Mesenchymal stem cell (in vitro differentiated cells and primary cell): Measurements from ENCODE around the gene DNASE2.

Experiments used
- DNase-seq: peaks from one replicate; pipeline ENCODE4 v3.0.0-alpha.2; 2013
- H2AFZ ChIP-seq: one replicate; pipeline ENCODE4 v1.6.1; 2013; ENCODE audit warnings: low read depth, mild to moderate bottlenecking, control low read depth, inconsistent platforms, low read length, moderate library complexity
- H2AK5ac ChIP-seq: 2 replicates; pipeline ENCODE4 v1.6.1; 2013; ENCODE audit warnings: low read length, moderate library complexity, mild to moderate bottlenecking, inconsistent platforms; ENCODE audit not compliant: severe bottlenecking
- H2BK120ac ChIP-seq: one replicate; pipeline ENCODE4 v1.6.1; 2013; ENCODE audit warnings: low read depth, mild to moderate bottlenecking, inconsistent platforms, low read length, moderate library complexity
- H2BK12ac ChIP-seq, 2 experiments: one replicate each; pipeline ENCODE4 v1.6.1; 2013; ENCODE audit warnings: inconsistent platforms in 2 of 2, low read length in 2 of 2, mild to moderate bottlenecking in 2 of 2, moderate library complexity in 2 of 2, control low read depth in 1 of 2
- H2BK15ac ChIP-seq: one replicate; pipeline ENCODE4 v1.6.1; 2013; ENCODE audit warnings: mild to moderate bottlenecking, low read depth, inconsistent platforms; ENCODE audit not compliant: poor library complexity, severe bottlenecking
- H2BK5ac ChIP-seq: 2 replicates; pipeline ENCODE4 v1.6.1; 2013; ENCODE audit warnings: low read depth, mild to moderate bottlenecking, low read length, control low read depth, inconsistent platforms; ENCODE audit not compliant: poor library complexity, severe bottlenecking
- H3K14ac ChIP-seq, 2 experiments: one replicate each; pipeline ENCODE4 v1.6.1; 2013; ENCODE audit warnings: inconsistent platforms in 2 of 2, low read length in 2 of 2, control low read depth in 1 of 2, mild to moderate bottlenecking in 1 of 2, moderate library complexity in 1 of 2
- H3K18ac ChIP-seq, 2 experiments: one replicate each; pipeline ENCODE4 v1.6.1; 2013; ENCODE audit warnings: inconsistent platforms in 2 of 2, low read length in 2 of 2, control low read depth in 1 of 2, low read depth in 1 of 2, mild to moderate bottlenecking in 1 of 2
- H3K23ac ChIP-seq, 2 experiments: one replicate each; pipeline ENCODE4 v1.6.1; 2013; ENCODE audit warnings: inconsistent platforms in 2 of 2, low read length in 2 of 2, mild to moderate bottlenecking in 2 of 2, moderate library complexity in 2 of 2, control low read depth in 1 of 2
- H3K27ac ChIP-seq: 2 replicates; pipeline ENCODE4 v1.5.1; 2013; ENCODE audit warnings: mild to moderate bottlenecking, moderate library complexity, low read length, control low read depth, inconsistent platforms; ENCODE audit not compliant: poor library complexity, severe bottlenecking
- H3K27me3 ChIP-seq, 2 experiments: 2 replicates each; pipeline versions ENCODE4 v1.6.1 to v1.7.0; 2013; ENCODE audit warnings: low read length in 2 of 2, mild to moderate bottlenecking in 2 of 2, moderate library complexity in 2 of 2, control low read depth in 1 of 2, inconsistent platforms in 1 of 2; ENCODE audit not compliant: control insufficient read depth in 1 of 2, insufficient read depth in 1 of 2
- H3K36me3 ChIP-seq, 2 experiments: 2 replicates each; pipeline versions ENCODE4 v1.6.1 to v1.7.0; 2013; ENCODE audit warnings: low read length in 2 of 2, control low read depth in 1 of 2, inconsistent platforms in 1 of 2, low read depth in 1 of 2, mild to moderate bottlenecking in 1 of 2; ENCODE audit not compliant: insufficient read depth in 2 of 2, control insufficient read depth in 1 of 2
- H3K4ac ChIP-seq, 2 experiments: one replicate each; pipeline ENCODE4 v1.6.1; 2013; ENCODE audit warnings: inconsistent platforms in 2 of 2, low read length in 2 of 2, mild to moderate bottlenecking in 2 of 2, moderate library complexity in 2 of 2, control low read depth in 1 of 2, low read depth in 1 of 2
- H3K4me1 ChIP-seq: 2 replicates; pipeline ENCODE4 v1.6.1; 2013; ENCODE audit warnings: low read depth, low read length, control low read depth; ENCODE audit not compliant: control insufficient read depth, insufficient read depth
- H3K4me2 ChIP-seq: 2 replicates; pipeline ENCODE4 v1.6.1; 2013; ENCODE audit warnings: low read length, mild to moderate bottlenecking, inconsistent platforms; ENCODE audit not compliant: poor library complexity, severe bottlenecking
- H3K4me3 ChIP-seq, 2 experiments: 2 replicates each; pipeline versions ENCODE4 v1.5.1 to v1.7.0; 2013; ENCODE audit warnings: low read length in 2 of 2, mild to moderate bottlenecking in 2 of 2, control low read depth in 1 of 2, low read depth in 1 of 2; ENCODE audit not compliant: insufficient read depth in 1 of 2
- H3K79me1 ChIP-seq: replicated peaks from 2 replicates; pipeline ENCODE4 v1.6.1; 2013; ENCODE audit warnings: mild to moderate bottlenecking, control low read depth, low read length, inconsistent platforms; ENCODE audit not compliant: poor library complexity, severe bottlenecking
- H3K9ac ChIP-seq: 2 replicates; pipeline ENCODE4 v1.7.0; 2013; ENCODE audit warnings: mild to moderate bottlenecking, low read length, moderate library complexity
- H3K9me3 ChIP-seq: 2 replicates; pipeline ENCODE4 v1.7.0; 2013; ENCODE audit warnings: mild to moderate bottlenecking, low read length; ENCODE audit not compliant: control insufficient read depth
- H4K8ac ChIP-seq: one replicate; pipeline ENCODE4 v1.6.1; 2013; ENCODE audit warnings: inconsistent platforms, mild to moderate bottlenecking, low read length, moderate library complexity
- H4K91ac ChIP-seq: one replicate; pipeline ENCODE4 v1.6.1; 2013; ENCODE audit warnings: mild to moderate bottlenecking, low read length, inconsistent platforms
- WGBS: methylation state at CpG from one replicate; pipeline ENCODE4 v1.1.7; 2013; ENCODE audit warnings: mixed read lengths; 5-methylcytosine and 5-hydroxymethylcytosine counted together

DNASE2 gene

DNA sequence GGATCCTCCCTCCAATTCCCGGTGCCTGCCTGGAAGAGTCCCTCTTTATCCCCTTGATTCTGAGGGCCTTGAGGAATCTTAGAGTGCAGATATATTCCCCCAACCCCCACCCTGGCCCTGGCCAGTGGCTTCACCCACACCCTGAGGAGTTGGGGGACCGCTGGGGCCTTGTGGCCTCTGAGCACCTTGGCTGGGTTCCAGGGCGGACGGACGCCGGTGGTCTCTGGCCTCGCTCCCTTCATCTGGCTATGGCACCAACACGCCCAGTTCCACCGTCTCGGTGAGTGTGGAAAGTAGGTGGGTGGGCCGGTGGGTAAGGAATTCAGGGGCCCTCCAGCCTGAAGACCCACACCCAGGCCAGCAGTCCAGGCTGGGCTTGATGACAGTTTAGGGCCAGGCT, 37.9 kb downstream of the DNASE2 start:
- H4K8ac ChIP-seq, result no peak overlapping the region
- H3K4me3 ChIP-seq, result no peak overlapping the region
- no peak overlapping the region for H2BK15ac ChIP-seq
- H2BK120ac ChIP-seq, result no peak overlapping the region
- no peak overlapping the region for H4K91ac ChIP-seq
- WGBS, result 95% methylated on average over 11 of the region's 11 CpGs
- H3K18ac ChIP-seq, result no peak overlapping the region
- no peak overlapping the region for H3K27ac ChIP-seq
- no peak overlapping the region for H3K14ac ChIP-seq
- no peaks in the 10 kb centered on the region for H3K79me1 ChIP-seq
- no peak overlapping the region for H2AK5ac ChIP-seq
- no peak overlapping the region for H3K23ac ChIP-seq
- no peak overlapping the region for H2BK5ac ChIP-seq
- peaks cover 18% of the 10 kb centered on the region for H3K4me1 ChIP-seq
- no peak overlapping the region for H3K9ac ChIP-seq
- no peak overlapping the region for H3K4me2 ChIP-seq
- no peak overlapping the region for H3K4ac ChIP-seq
- H2BK12ac ChIP-seq, result no peak overlapping the region
- H3K27me3 ChIP-seq, result peaks cover 62 to 63% of the 10 kb centered on the region in 2 experiments
- no peaks in the 10 kb centered on the region for H3K9me3 ChIP-seq
- DNase-seq, result no peak
- H2AFZ ChIP-seq, result no peak overlapping the region
- H3K36me3 ChIP-seq, result no peaks in the 10 kb centered on the region

DNA sequence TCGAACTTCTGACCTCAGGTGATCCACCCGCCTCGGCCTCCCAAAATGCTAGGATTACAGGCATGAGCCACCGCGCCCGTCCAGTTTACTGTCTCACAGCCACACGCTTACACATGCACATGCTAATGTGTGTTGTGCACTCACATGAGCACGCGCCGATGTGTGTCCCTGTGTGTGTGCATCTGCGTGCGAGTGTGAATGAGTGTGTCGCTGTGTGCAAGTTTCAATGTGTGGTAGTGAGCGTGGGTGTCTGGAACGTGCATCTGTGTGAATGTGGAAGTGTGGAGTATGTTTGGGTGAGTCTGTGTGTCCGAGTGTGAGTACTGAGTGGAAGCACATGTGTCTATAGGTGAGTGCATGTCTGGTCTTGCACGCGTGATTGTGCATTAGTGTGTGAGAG, 38.7 kb downstream of the DNASE2 start:
- H3K9me3 ChIP-seq, result no peaks in the 10 kb centered on the region

DNA sequence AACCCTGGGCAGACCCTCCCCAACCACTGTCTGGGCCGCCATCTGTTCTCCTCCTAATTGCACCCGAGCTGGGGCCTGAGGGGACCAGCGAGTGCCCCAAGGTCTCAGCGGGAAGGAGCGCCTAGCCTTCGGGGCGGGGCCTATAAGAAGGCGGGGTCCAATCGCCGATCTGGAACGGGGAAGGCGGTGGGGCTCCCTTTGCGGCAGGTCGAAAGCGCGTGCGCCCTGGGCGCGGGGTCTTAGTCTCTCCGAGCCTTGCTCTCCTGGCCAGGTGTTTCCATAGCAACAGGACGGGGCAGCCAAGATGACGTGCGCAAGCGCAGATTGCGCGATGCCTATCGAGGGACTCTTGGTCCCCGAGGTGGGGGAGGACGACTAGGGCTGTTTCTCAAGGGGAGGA, 40.2 kb downstream of the DNASE2 start:
- Histone ChIP-seq H3K18ac (no peak overlapping the region), H3K36me3 (no peaks in the 10 kb centered on the region), H2BK15ac (no peak overlapping the region), H4K91ac (no peak overlapping the region), H2BK12ac (no peak overlapping the region), H3K4me3 (peak overlapping the region in 1 of 2 experiments; percentile 57), H2AK5ac (no peak overlapping the region), H3K4ac (no peak overlapping the region), H2BK5ac (no peak overlapping the region), H3K9me3 (no peaks in the 10 kb centered on the region), H3K23ac (no peak overlapping the region), H3K14ac (no peak overlapping the region), H4K8ac (no peak overlapping the region), H3K9ac (no peak overlapping the region), H3K4me2 (peak overlapping the region; percentile 14), H3K79me1 (no peaks in the 10 kb centered on the region), H3K4me1 (peaks cover 14% of the 10 kb centered on the region), H2BK120ac (no peak overlapping the region), H2AFZ (no peak overlapping the region), H3K27me3 (peaks cover 75 to 79% of the 10 kb centered on the region in 2 experiments), H3K27ac (no peak overlapping the region)
- DNase-seq, result peak; percentile 38
- WGBS, result 2% methylated on average over 29 of the region's 29 CpGs

More for the DNA sequence above, 38.7 kb downstream of the DNASE2 start:
- H3K36me3 ChIP-seq, result no peaks in the 10 kb centered on the region
- H3K4me1 ChIP-seq, result peaks cover 19% of the 10 kb centered on the region
- peaks cover 68 to 70% of the 10 kb centered on the region in 2 experiments for H3K27me3 ChIP-seq
- H3K23ac ChIP-seq, result no peak overlapping the region
- H3K79me1 ChIP-seq, result no peaks in the 10 kb centered on the region
- no peak overlapping the region for H2BK15ac ChIP-seq
- no peak overlapping the region for H2BK12ac ChIP-seq
- no peak for DNase-seq
- 94% methylated on average over 18 of the region's 18 CpGs for WGBS
- no peak overlapping the region for H3K18ac ChIP-seq
- no peak overlapping the region for H2BK120ac ChIP-seq
- H3K4ac ChIP-seq, result no peak overlapping the region
- H3K4me3 ChIP-seq, result no peak overlapping the region
- H3K4me2 ChIP-seq, result no peak overlapping the region
- no peak overlapping the region for H3K9ac ChIP-seq
- H2AFZ ChIP-seq, result no peak overlapping the region
- H3K27ac ChIP-seq, result no peak overlapping the region
- no peak overlapping the region for H2AK5ac ChIP-seq
- H4K91ac ChIP-seq, result no peak overlapping the region
- H2BK5ac ChIP-seq, result no peak overlapping the region
- no peak overlapping the region for H4K8ac ChIP-seq
- no peak overlapping the region for H3K14ac ChIP-seq

DNA sequence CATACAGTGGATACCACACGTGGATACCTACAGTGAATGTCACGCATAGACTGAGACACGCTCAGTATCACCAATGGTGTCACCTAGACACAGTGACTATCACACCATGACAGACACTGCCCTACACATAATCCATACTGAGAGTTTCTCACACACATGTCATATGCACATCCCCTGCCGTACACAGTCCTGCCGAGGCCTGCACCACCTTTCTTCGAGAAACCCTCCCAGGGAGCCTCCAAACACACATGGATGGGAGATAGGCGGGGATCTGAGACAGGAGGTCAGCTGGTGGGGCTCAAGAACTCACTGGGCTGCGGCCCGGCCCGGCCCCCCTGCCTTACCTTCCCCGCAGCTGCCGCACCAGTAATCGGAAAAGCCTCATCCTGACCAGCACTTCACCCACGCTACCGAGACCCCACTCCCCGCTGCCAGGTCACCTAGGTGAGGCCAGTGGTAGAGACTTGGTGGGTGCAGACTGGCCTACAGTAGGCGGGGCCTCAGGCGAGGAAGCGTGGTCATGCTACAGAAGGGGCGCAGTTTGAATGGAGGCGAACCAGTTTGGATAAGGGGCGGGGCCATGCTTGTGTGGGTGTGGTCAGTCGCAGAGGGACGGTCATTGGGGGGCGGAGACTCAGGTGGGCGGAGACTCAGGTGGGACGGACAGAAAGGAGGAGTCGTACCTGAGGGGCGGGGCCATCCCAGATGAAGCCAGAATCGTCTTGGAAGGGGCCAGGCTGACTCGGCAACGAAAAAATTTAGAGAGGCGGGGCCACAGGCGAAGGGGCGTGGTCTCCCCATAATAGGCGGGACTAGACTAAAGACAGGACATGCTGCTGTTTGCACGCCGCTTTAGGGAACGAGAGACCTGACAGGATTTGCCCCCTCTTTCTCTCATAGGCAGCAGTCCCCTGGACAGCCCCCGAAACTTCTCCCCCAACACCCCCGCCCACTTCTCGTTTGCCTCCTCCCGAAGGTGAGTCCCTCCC, 40.9 kb downstream of the DNASE2 start:
- Histone ChIP-seq H3K9ac (no peak overlapping the region), H2BK120ac (no peak overlapping the region), H2BK15ac (no peak overlapping the region), H3K4me2 (peak overlapping the region; percentile 14), H4K91ac (no peak overlapping the region), H3K9me3 (no peaks in the 10 kb centered on the region), H3K4me3 (peak overlapping the region in 1 of 2 experiments; percentile 57), H3K4ac (no peak overlapping the region), H2BK5ac (no peak overlapping the region), H3K23ac (no peak overlapping the region), H3K79me1 (no peaks in the 10 kb centered on the region), H2BK12ac (no peak overlapping the region), H2AFZ (no peak overlapping the region), H3K18ac (no peak overlapping the region), H3K27me3 (peaks cover 82 to 86% of the 10 kb centered on the region in 2 experiments), H3K14ac (no peak overlapping the region), H3K36me3 (no peaks in the 10 kb centered on the region), H2AK5ac (no peak overlapping the region), H4K8ac (no peak overlapping the region), H3K27ac (no peak overlapping the region), H3K4me1 (peaks cover 16% of the 10 kb centered on the region)
- WGBS, result 30% methylated on average over 40 of the region's 43 CpGs
- DNase-seq, result peak; percentile 62
